HCT116 (cell line): ENCODE results near the gene CDH26.

Experiments used
- ATF3 ChIP-seq: IDR thresholded peaks from 2 replicates; pipeline ENCODE4 v1.6.1; 2012
- CTCF ChIP-seq, 3 experiments: fragments of 200-600 bp in 1 of 3; sonication (generic) in 1 of 3; IDR thresholded peaks in 2 of 3; conservative IDR thresholded peaks in 1 of 3; 2 replicates each; pipeline ENCODE4 v1.5.1; 2012 to 2017; ENCODE audit warnings: low read depth in 2 of 3, low read length in 2 of 3, antibody characterized with exemption in 1 of 3, borderline replicate concordance in 1 of 3, control low read depth in 1 of 3, mild to moderate bottlenecking in 1 of 3, mixed read lengths in 1 of 3, mixed run types in 1 of 3, moderate library complexity in 1 of 3; ENCODE audit not compliant: insufficient read depth in 1 of 3
- EGR1 ChIP-seq: IDR thresholded peaks from 2 replicates; pipeline ENCODE4 v1.6.1; 2012; ENCODE audit warnings: low read depth
- EZH2 ChIP-seq: fragments of 200-600 bp; sonication (generic); IDR thresholded peaks from 2 replicates; pipeline ENCODE4 v1.6.1; 2017; ENCODE audit warnings: antibody characterized with exemption, mixed run types
- EZH2phosphoT487 ChIP-seq: fragments of 200-600 bp; IDR thresholded peaks from 2 replicates; pipeline ENCODE4 v1.6.1; 2018; ENCODE audit warnings: antibody characterized with exemption, borderline replicate concordance
- JUND ChIP-seq: IDR thresholded peaks from 2 replicates; pipeline ENCODE4 v1.6.1; 2012
- POLR2A ChIP-seq: IDR thresholded peaks from 2 replicates; pipeline ENCODE4 v1.7.0; 2011; ENCODE audit warnings: borderline replicate concordance; ENCODE audit not compliant: insufficient read depth, insufficient read length; ENCODE audit errors: extremely low read depth
- RAD21 ChIP-seq: IDR thresholded peaks from 2 replicates; pipeline ENCODE4 v1.6.1; 2012; ENCODE audit warnings: low read depth, mild to moderate bottlenecking
- SIN3A ChIP-seq: IDR thresholded peaks from 2 replicates; pipeline ENCODE4 v1.6.1; 2012; ENCODE audit warnings: low read depth
- SP1 ChIP-seq: IDR thresholded peaks from 2 replicates; pipeline ENCODE4 v1.6.1; 2012; ENCODE audit warnings: low read depth
- TCF7L2 ChIP-seq: IDR thresholded peaks from 2 replicates; pipeline ENCODE4 v1.7.0; 2011; ENCODE audit warnings: borderline replicate concordance, inconsistent platforms; ENCODE audit not compliant: insufficient read depth, insufficient read length; ENCODE audit errors: extremely low read depth
- ZNF274 ChIP-seq: fragments of 200-500 bp; sonication (Bioruptor generic); IDR thresholded peaks from 2 replicates; pipeline ENCODE4 v1.6.1; 2014; ENCODE audit warnings: mild to moderate bottlenecking, low read depth, low read length, inconsistent platforms

GRCh38 chr20:59935457-59936185 lies 22.6 kb upstream of the CDH26 start:
- TF ChIP-seq EGR1 (no peak), SIN3A (no peak), ATF3 (no peak), TCF7L2 (no peak), CTCF (IDR thresholded peaks at IDR 0.05 in 2 of 3, conservative IDR thresholded peaks at IDR 0.05 in 1 of 3; ENCODE audit: borderline replicate concordance in 1 of 3, insufficient read depth in 1 of 3, low read depth in 2 of 3, low read length in 2 of 3) (no peak), EZH2phosphoT487 (no peak), POLR2A (no peak), SP1 (no peak), JUND (no peak), EZH2 (no peak), RAD21 (no peak), ZNF274 (no peak)
